ENCODE results near the gene TM4SF1. TPM values are rescaled to one million over a fixed set of nuclear protein-coding genes. Genes with fewer than 3 reads are reported as not detected.

TM4SF1 gene
- total and polyA plus RNA-seq, 2 donors (not counting 3 experiments of a cell fraction or from before 2014, with no cell fraction given): 559 to 1,407 TPM

DNA sequence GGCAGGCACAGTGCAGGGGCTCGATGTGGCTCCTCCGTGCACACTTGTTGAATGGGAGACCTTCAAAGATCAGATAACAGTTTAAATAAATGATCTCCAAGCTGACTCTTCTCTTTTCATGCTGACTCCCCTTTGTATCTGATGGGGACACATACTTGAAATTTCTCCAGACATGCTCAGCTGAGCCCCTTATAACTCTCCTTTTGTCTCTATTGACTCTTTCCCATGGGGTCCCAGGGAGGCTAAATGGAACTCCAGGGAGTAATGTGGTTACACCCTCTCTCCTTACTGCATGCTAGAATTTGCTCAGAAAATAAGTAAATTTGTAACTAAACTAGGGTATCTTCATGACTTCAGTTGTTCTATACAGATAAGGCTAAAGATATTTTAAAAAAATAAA, 48.9 kb upstream of the TM4SF1 start:
- Histone ChIP-seq H3K9me3 (replicated peaks; ENCODE audit: control insufficient read depth, insufficient read depth, low read length) (no peaks in the 10 kb centered on the region), H3K27ac (ENCODE audit: insufficient read depth, low read depth, low read length) (no peak overlapping the region), H4K20me1 (replicated peaks; ENCODE audit: control insufficient read depth, extremely low read depth, insufficient read depth, low read length) (no peaks in the 10 kb centered on the region), H3K36me3 (ENCODE audit: control insufficient read depth in 2 of 2, extremely low read depth in 1 of 2, insufficient read depth in 2 of 2, low read length in 2 of 2) (no peaks in the 10 kb centered on the region), H3K4me2 (ENCODE audit: insufficient read depth, low read length) (no peak overlapping the region), H3K9me1 (replicated peaks; ENCODE audit: control insufficient read depth, extremely low read depth, insufficient read depth, low read length) (no peaks in the 10 kb centered on the region), H3K4me1 (ENCODE audit: control insufficient read depth, extremely low read depth, insufficient read depth, low read length) (peaks cover 5% of the 10 kb centered on the region), H3K9ac (replicated peaks; ENCODE audit: extremely low read depth, insufficient read depth, low read length) (no peak overlapping the region), H3K27me3 (ENCODE audit: control insufficient read depth in 2 of 2, insufficient read depth in 2 of 2, low read length in 2 of 2) (no peaks in the 10 kb centered on the region), H3K4me3 (replicated peaks in 1 of 3; ENCODE audit: insufficient read depth in 1 of 3, low read depth in 1 of 3, low read length in 3 of 3) (no peak overlapping the region), H2AFZ (ENCODE audit: low read depth, low read length) (no peak overlapping the region), H3K79me2 (ENCODE audit: control insufficient read depth, insufficient read depth, low read length) (no peaks in the 10 kb centered on the region)
- intact Hi-C loops (cut with micrococcal nuclease): no loop called here
- no peak for DNase-seq (ENCODE audit: low read depth, low spot score)
- BruUV-seq (replicated peaks): no TSS peak
- ChIA-PET CTCF (no interaction called here), POLR2A (no interaction called here)
- dilution Hi-C loops (cut with MboI; ENCODE audit: extremely low pct_ligation_motif_present, low sequenced_read_pairs): no loop called here
- TF ChIP-seq GATA2 (IDR thresholded peaks at IDR 0.05; ENCODE audit: insufficient read depth, insufficient read length, low read depth, low read length) (no peak), MYC (IDR thresholded peaks at IDR 0.05; ENCODE audit: low read depth, low read length) (no peak), EZH2 (IDR thresholded peaks at IDR 0.05; ENCODE audit: borderline replicate concordance, low read depth, low read length, severe bottlenecking) (no peak), FOS (IDR thresholded peaks at IDR 0.05; ENCODE audit: borderline replicate concordance, insufficient read depth, low read length) (no peak), JUN (IDR thresholded peaks at IDR 0.05; ENCODE audit: borderline replicate concordance, insufficient read depth, insufficient read length, low read depth) (no peak), POLR2A (IDR thresholded peaks at IDR 0.05; ENCODE audit: low read depth, low read length) (no peak), POLR2AphosphoS5 (IDR thresholded peaks at IDR 0.05; ENCODE audit: insufficient read depth, low read depth, low read length) (no peak)
- TF ChIP-seq, protein P1, sequence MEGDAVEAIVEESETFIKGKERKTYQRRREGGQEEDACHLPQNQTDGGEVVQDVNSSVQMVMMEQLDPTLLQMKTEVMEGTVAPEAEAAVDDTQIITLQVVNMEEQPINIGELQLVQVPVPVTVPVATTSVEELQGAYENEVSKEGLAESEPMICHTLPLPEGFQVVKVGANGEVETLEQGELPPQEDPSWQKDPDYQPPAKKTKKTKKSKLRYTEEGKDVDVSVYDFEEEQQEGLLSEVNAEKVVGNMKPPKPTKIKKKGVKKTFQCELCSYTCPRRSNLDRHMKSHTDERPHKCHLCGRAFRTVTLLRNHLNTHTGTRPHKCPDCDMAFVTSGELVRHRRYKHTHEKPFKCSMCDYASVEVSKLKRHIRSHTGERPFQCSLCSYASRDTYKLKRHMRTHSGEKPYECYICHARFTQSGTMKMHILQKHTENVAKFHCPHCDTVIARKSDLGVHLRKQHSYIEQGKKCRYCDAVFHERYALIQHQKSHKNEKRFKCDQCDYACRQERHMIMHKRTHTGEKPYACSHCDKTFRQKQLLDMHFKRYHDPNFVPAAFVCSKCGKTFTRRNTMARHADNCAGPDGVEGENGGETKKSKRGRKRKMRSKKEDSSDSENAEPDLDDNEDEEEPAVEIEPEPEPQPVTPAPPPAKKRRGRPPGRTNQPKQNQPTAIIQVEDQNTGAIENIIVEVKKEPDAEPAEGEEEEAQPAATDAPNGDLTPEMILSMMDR (IDR thresholded peaks at IDR 0.05; ENCODE audit: extremely low read depth in 1 of 2, insufficient read depth in 1 of 2, low read depth in 1 of 2, low read length in 2 of 2): no peak
- TF ChIP-seq, protein P2, sequence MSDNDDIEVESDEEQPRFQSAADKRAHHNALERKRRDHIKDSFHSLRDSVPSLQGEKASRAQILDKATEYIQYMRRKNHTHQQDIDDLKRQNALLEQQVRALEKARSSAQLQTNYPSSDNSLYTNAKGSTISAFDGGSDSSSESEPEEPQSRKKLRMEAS (IDR thresholded peaks at IDR 0.05; ENCODE audit: insufficient read depth, insufficient read length): no peak
- FAIRE-seq: no peak

Measured in endothelial cell of umbilical vein (primary cell).